SK-N-SH treated with all-trans-retinoic acid at 6 μM for 48 hours (cell line): ENCODE results near the gene LRRN4CL.

Source experiments
- ARNTL ChIP-seq: fragments of 450-650 bp; formaldehyde crosslinking; IDR thresholded peaks from 2 replicates; pipeline ENCODE4 v1.5.0; 2020; ENCODE audit warnings: low read depth, mild to moderate bottlenecking, moderate library complexity, borderline replicate concordance
- ESRRG ChIP-seq: fragments of 250-450 bp; sonication (Bioruptor Pico); IDR thresholded peaks from 2 replicates; pipeline ENCODE4 v1.6.1; 2021; ENCODE audit warnings: mild to moderate bottlenecking
- ISL1 ChIP-seq: fragments of 250-450 bp; sonication (Bioruptor Pico); IDR thresholded peaks from 2 replicates; pipeline ENCODE4 v2.1.2; 2022; ENCODE audit warnings: mild to moderate bottlenecking, moderate library complexity
- RARB ChIP-seq: fragments of 250-450 bp; sonication (Bioruptor Pico); IDR thresholded peaks from 2 replicates; pipeline ENCODE4 v1.8.0; 2021; ENCODE audit warnings: mild to moderate bottlenecking, moderate library complexity
- TOX ChIP-seq: fragments of 250-450 bp; sonication (Bioruptor Pico); IDR thresholded peaks from 2 replicates; pipeline ENCODE4 v1.8.0; 2021; ENCODE audit warnings: mild to moderate bottlenecking, moderate library complexity, borderline replicate concordance
- ZFP3 ChIP-seq: fragments of 250-450 bp; sonication (Bioruptor Pico); IDR thresholded peaks from 2 replicates; pipeline ENCODE4 v1.5.0; 2020; ENCODE audit warnings: mild to moderate bottlenecking, moderate library complexity
- ZFP30 ChIP-seq: fragments of 450-650 bp; formaldehyde crosslinking; IDR thresholded peaks from 2 replicates; pipeline ENCODE4 v1.5.0; 2022; ENCODE audit warnings: mild to moderate bottlenecking, moderate library complexity
- TF ChIP-seq, protein P1 (sequence below): fragments of 250-450 bp; sonication (Bioruptor Pico); IDR thresholded peaks from 2 replicates; pipeline ENCODE4 v1.5.1; 2020; ENCODE audit warnings: low read depth, mild to moderate bottlenecking, moderate library complexity
- TF ChIP-seq, protein P2 (sequence below): fragments of 250-450 bp; sonication (Bioruptor Pico); IDR thresholded peaks from 2 replicates; pipeline ENCODE4 v1.5.1; 2021; ENCODE audit warnings: mild to moderate bottlenecking, moderate library complexity
- TF ChIP-seq, protein P3 (sequence below): fragments of 250-450 bp; sonication (Bioruptor Pico); IDR thresholded peaks from 2 replicates; pipeline ENCODE4 v1.5.0; 2020; ENCODE audit warnings: mild to moderate bottlenecking, moderate library complexity
- TF ChIP-seq, protein P4 (sequence below): fragments of 250-450 bp; sonication (Bioruptor Pico); IDR thresholded peaks from 2 replicates; pipeline ENCODE4 v1.8.0; 2020; ENCODE audit warnings: mild to moderate bottlenecking, moderate library complexity, borderline replicate concordance

DNA sequence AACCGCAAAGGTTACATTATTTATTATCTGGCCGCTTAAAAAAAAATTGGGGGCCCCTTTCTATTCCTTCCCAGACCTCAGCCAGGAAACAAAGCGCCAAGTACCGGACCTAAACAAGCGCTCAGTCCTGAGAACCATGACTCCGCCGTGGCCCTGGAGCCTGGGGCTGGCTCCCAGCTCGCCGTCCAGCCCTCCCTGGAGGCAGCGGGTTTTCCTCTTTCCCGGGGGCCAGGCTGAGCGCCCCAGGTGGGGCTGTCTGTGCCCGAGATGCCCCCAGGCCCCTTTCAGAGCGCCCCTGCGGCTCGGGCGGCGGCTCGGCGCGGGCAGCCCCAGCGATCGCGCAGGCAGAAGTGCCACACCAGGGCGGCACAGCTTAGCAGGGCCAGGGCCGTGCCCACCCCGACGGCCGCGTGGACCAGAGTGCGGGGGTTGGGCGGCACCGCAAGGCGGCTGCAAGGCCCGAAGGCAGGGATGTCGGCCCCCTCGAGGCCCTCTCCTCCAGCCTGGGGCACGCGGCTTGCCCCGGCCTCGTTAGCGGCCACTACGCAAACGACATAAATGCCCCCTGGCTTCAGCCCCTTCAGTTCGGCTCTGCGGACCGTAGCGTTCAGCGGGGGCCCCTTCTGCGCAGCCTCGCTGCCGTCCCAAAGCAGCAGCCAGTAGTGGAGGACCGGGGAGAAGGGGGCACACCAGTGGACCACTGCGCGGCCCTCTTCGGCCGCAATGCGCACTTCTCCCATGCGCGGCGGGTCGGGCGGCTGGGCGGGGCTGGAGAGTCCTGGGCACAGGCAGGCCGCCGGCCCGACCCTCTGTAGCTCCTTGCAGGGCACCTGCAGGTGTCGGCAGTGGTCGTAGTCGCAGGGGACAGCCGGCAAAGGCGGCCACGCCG is 1.6 kb downstream of the LRRN4CL start:
- no peak for TF ChIP-seq ZFP30 (CRISPR knock-in tag)
- TF ChIP-seq TOX (CRISPR knock-in tag) = no peak
- no peak for TF ChIP-seq ARNTL (CRISPR knock-in tag)
- TF ChIP-seq, protein P1, sequence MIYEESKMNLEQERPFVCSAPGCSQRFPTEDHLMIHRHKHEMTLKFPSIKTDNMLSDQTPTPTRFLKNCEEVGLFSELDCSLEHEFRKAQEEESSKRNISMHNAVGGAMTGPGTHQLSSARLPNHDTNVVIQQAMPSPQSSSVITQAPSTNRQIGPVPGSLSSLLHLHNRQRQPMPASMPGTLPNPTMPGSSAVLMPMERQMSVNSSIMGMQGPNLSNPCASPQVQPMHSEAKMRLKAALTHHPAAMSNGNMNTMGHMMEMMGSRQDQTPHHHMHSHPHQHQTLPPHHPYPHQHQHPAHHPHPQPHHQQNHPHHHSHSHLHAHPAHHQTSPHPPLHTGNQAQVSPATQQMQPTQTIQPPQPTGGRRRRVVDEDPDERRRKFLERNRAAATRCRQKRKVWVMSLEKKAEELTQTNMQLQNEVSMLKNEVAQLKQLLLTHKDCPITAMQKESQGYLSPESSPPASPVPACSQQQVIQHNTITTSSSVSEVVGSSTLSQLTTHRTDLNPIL = no peak
- TF ChIP-seq, protein P2, sequence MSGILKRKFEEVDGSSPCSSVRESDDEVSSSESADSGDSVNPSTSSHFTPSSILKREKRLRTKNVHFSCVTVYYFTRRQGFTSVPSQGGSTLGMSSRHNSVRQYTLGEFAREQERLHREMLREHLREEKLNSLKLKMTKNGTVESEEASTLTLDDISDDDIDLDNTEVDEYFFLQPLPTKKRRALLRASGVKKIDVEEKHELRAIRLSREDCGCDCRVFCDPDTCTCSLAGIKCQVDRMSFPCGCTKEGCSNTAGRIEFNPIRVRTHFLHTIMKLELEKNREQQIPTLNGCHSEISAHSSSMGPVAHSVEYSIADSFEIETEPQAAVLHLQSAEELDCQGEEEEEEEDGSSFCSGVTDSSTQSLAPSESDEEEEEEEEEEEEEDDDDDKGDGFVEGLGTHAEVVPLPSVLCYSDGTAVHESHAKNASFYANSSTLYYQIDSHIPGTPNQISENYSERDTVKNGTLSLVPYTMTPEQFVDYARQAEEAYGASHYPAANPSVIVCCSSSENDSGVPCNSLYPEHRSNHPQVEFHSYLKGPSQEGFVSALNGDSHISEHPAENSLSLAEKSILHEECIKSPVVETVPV (CRISPR knock-in tag) = no peak
- TF ChIP-seq RARB (CRISPR knock-in tag) = no peak
- TF ChIP-seq, protein P3, sequence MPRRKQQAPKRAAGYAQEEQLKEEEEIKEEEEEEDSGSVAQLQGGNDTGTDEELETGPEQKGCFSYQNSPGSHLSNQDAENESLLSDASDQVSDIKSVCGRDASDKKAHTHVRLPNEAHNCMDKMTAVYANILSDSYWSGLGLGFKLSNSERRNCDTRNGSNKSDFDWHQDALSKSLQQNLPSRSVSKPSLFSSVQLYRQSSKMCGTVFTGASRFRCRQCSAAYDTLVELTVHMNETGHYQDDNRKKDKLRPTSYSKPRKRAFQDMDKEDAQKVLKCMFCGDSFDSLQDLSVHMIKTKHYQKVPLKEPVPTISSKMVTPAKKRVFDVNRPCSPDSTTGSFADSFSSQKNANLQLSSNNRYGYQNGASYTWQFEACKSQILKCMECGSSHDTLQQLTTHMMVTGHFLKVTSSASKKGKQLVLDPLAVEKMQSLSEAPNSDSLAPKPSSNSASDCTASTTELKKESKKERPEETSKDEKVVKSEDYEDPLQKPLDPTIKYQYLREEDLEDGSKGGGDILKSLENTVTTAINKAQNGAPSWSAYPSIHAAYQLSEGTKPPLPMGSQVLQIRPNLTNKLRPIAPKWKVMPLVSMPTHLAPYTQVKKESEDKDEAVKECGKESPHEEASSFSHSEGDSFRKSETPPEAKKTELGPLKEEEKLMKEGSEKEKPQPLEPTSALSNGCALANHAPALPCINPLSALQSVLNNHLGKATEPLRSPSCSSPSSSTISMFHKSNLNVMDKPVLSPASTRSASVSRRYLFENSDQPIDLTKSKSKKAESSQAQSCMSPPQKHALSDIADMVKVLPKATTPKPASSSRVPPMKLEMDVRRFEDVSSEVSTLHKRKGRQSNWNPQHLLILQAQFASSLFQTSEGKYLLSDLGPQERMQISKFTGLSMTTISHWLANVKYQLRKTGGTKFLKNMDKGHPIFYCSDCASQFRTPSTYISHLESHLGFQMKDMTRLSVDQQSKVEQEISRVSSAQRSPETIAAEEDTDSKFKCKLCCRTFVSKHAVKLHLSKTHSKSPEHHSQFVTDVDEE = no peak
- TF ChIP-seq ISL1 (CRISPR knock-in tag) = no peak
- TF ChIP-seq, protein P4, sequence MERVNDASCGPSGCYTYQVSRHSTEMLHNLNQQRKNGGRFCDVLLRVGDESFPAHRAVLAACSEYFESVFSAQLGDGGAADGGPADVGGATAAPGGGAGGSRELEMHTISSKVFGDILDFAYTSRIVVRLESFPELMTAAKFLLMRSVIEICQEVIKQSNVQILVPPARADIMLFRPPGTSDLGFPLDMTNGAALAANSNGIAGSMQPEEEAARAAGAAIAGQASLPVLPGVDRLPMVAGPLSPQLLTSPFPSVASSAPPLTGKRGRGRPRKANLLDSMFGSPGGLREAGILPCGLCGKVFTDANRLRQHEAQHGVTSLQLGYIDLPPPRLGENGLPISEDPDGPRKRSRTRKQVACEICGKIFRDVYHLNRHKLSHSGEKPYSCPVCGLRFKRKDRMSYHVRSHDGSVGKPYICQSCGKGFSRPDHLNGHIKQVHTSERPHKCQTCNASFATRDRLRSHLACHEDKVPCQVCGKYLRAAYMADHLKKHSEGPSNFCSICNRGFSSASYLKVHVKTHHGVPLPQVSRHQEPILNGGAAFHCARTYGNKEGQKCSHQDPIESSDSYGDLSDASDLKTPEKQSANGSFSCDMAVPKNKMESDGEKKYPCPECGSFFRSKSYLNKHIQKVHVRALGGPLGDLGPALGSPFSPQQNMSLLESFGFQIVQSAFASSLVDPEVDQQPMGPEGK (CRISPR knock-in tag) = no peak
- no peak for TF ChIP-seq ESRRG
- no peak for TF ChIP-seq ZFP3 (CRISPR knock-in tag)
